Esophagus squamous epithelium (tissue), 5 donors: Measurements from ENCODE around the gene FSIP2. TPM values are rescaled to one million over a fixed set of nuclear protein-coding genes. Genes with fewer than 3 reads are reported as not detected.
A peak's percentile ranks its signal among the peaks of the same experiment; 100 is the strongest.

Source experiments
- DNase-seq: peaks from one replicate; lab custom pipeline; 2025; lab: John Stamatoyannopoulos, UW
- H3K27ac ChIP-seq, 4 donors: fragments of 200-600 bp; sonication (generic); one replicate each; pipeline ENCODE4 v1.5.1; 2016 to 2019; ENCODE audit warnings: mild to moderate bottlenecking in 1 of 4
- H3K27me3 ChIP-seq, 4 donors: fragments of 200-600 bp; sonication (generic); 1 replicate in 3 of 4; 2 replicates in 1 of 4; pipeline versions ENCODE4 v1.5.1 to v1.6.0; 2017 to 2021; ENCODE audit warnings: antibody characterized with exemption in 1 of 4
- H3K36me3 ChIP-seq, 3 donors: fragments of 200-600 bp; sonication (generic); one replicate each; pipeline ENCODE4 v1.5.1; 2016 to 2019
- H3K4me1 ChIP-seq, 3 donors: fragments of 200-600 bp; sonication (generic); one replicate each; pipeline ENCODE4 v1.5.1; 2017 to 2019
- H3K4me3 ChIP-seq, 4 donors: fragments of 200-600 bp; sonication (generic); 1 replicate in 3 of 4; 2 replicates in 1 of 4; pipeline ENCODE4 v1.5.1; 2016 to 2019; ENCODE audit warnings: mild to moderate bottlenecking in 2 of 4, moderate library complexity in 1 of 4
- H3K9me3 ChIP-seq, 3 donors: fragments of 200-600 bp; sonication (generic); one replicate each; pipeline ENCODE4 v1.5.1; 2016 to 2019
- CTCF ChIP-seq, 6 experiments: fragments of 450-650 bp in 4 of 6; fragments of 200-600 bp in 2 of 6; sonication (generic) in 2 of 6; IDR thresholded peaks; one replicate each; pipeline ENCODE4 v1.5.1; 2016 to 2019; ENCODE audit warnings: antibody characterized with exemption in 6 of 6, mild to moderate bottlenecking in 4 of 6, moderate library complexity in 4 of 6
- POLR2A ChIP-seq, 4 donors: fragments of 450-650 bp; IDR thresholded peaks; one replicate each; pipeline ENCODE4 v1.6.1; 2017; ENCODE audit warnings: antibody characterized with exemption in 4 of 4, mild to moderate bottlenecking in 4 of 4, moderate library complexity in 3 of 4
- WGBS, 2 donors: methylation state at CpG; one replicate each; pipeline ENCODE4 v1.1.5; 2018; 5-methylcytosine and 5-hydroxymethylcytosine counted together
- intact Hi-C: fragments of 100-400 bp; cut with DNase I; formaldehyde crosslinking; loops from one replicate; pipeline ENCODE4 v1.15.0; 2022
- total RNA-seq, 4 donors: library from RNA; depleted of rRNA; stranded (reverse); fragments of >200 nt; gene quantifications; one replicate each; pipeline ENCODE4 v1.1.0, GENCODE V29; 2016
- donor health status: DM: yes; HTN: yes; CAD: no.

The FSIP2 gene
- under 1 TPM in 3 of 4 donors, not detected in 1; 0.04 to 0.38 (median 0.12) TPM for total RNA-seq

- Histone ChIP-seq H3K4me1 (peaks cover 0 to 8% (median 0%) of the 10 kb centered on the region in 3 donors), H3K27me3 (peaks cover 0 to 15% (median 0%) of the 10 kb centered on the region in 4 donors), H3K4me3 (peak within 1 kb of the TSS in 2 of 4 donors; percentile 32 to 47), H3K36me3 (no peaks in the 10 kb centered on the region), H3K9me3 (no peaks in the 10 kb centered on the region), H3K27ac (no peak within 1 kb of the TSS)
- no peak for DNase-seq
- intact Hi-C loops, result no loop called here
- TF ChIP-seq CTCF (IDR thresholded peaks at IDR 0.05) (peak in 5 of 6 experiments; percentile 9 to 69 (median 37)), POLR2A (IDR thresholded peaks at IDR 0.05) (no peak)
- WGBS, 2 donors, result 41 to 70% methylated on average over 7 to 15 of the region's 59 CpGs
Observed at GRCh38 chr2:185738679-185739472, at the start of gene FSIP2. FSIP2 (plus strand) TSS chr2:185738804; CDS start chr2:185738895, 91 bp downstream.

GRCh38 chr2:185689906-185690539 lies 48.6 kb upstream of the FSIP2 start:
- no peak overlapping the region for H3K27ac ChIP-seq
- TF ChIP-seq POLR2A (IDR thresholded peaks at IDR 0.05), result no peak
- no peak for TF ChIP-seq CTCF (IDR thresholded peaks at IDR 0.05)
- WGBS, 2 donors, result 50% methylated on average over 3 of the region's 3 CpGs
- no peak for DNase-seq
- H3K4me3 ChIP-seq, result no peak overlapping the region
- H3K27me3 ChIP-seq, result no peaks in the 10 kb centered on the region
- H3K9me3 ChIP-seq, result no peaks in the 10 kb centered on the region
- intact Hi-C loops, result no loop called here
- H3K36me3 ChIP-seq, result no peaks in the 10 kb centered on the region
- H3K4me1 ChIP-seq, result no peaks in the 10 kb centered on the region

- Histone ChIP-seq H3K4me3 (no peak overlapping the region), H3K27ac (no peak overlapping the region), H3K36me3 (no peaks in the 10 kb centered on the region), H3K9me3 (no peaks in the 10 kb centered on the region), H3K4me1 (no peaks in the 10 kb centered on the region), H3K27me3 (no peaks in the 10 kb centered on the region)
- no peak for DNase-seq
- TF ChIP-seq CTCF (IDR thresholded peaks at IDR 0.05), result no peak
- no peak for TF ChIP-seq POLR2A (IDR thresholded peaks at IDR 0.05)
- intact Hi-C loops, result no loop called here
- 46 to 54% methylated on average over 2 of the region's 2 CpGs for WGBS, 2 donors
Observed at GRCh38 chr2:185695711-185696235, 42.8 kb upstream of the FSIP2 start.

GRCh38 chr2:185700883-185701282 lies 37.7 kb upstream of the FSIP2 start:
- intact Hi-C loops, result no loop called here
- Histone ChIP-seq H3K27me3 (no peaks in the 10 kb centered on the region), H3K36me3 (no peaks in the 10 kb centered on the region), H3K27ac (no peak overlapping the region), H3K4me1 (no peaks in the 10 kb centered on the region), H3K4me3 (no peak overlapping the region), H3K9me3 (no peaks in the 10 kb centered on the region)
- no peak for TF ChIP-seq CTCF (IDR thresholded peaks at IDR 0.05)
- TF ChIP-seq POLR2A (IDR thresholded peaks at IDR 0.05), result no peak
- no peak for DNase-seq
- WGBS, 2 donors, result 45 to 52% methylated on average over 4 of the region's 4 CpGs

- Histone ChIP-seq H3K9me3 (no peaks in the 10 kb centered on the region), H3K36me3 (no peaks in the 10 kb centered on the region), H3K4me1 (peaks cover 0 to 8% (median 0%) of the 10 kb centered on the region in 3 donors), H3K27me3 (peaks cover 0 to 10% (median 0%) of the 10 kb centered on the region in 4 donors), H3K4me3 (no peak overlapping the region), H3K27ac (no peak overlapping the region)
- intact Hi-C loops, result no loop called here
- TF ChIP-seq CTCF (IDR thresholded peaks at IDR 0.05) (no peak), POLR2A (IDR thresholded peaks at IDR 0.05) (no peak)
- no peak for DNase-seq
- WGBS, 2 donors, result 45 to 60% methylated on average over 1 of the region's 1 CpG
Observed at GRCh38 chr2:185734658-185735057, 3.9 kb upstream of the FSIP2 start.
